GM18870 (cell line): Measurements from ENCODE around the gene SERTAD2.

Experiments
- ATAC-seq: cut with Tn5 transposase; IDR thresholded peaks from one replicate; pipeline ENCODE4 v1.9.1; 2021; ENCODE audit warnings: moderate library complexity; ENCODE audit not compliant: unreplicated experiment

SERTAD2 gene

DNA sequence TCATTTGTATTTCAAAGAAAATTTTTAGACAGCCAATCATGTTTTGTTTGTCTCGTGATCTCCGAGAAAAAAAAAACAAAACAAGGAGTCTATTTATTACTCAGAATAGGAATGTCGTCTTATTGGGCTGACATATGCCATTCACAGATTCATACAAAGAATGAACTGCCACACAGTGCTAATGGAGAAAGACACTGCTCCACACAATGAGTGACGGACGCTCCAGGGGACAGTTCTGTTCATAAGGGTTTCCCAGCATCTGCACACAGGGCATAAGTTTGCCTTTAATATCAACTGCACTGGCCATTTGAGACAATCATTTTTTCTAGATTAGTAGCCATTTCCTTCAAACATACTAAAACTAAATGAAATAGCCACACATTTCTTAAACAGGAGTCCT lies 3.4 kb downstream of the SERTAD2 start:
- no peak for ATAC-seq

DNA sequence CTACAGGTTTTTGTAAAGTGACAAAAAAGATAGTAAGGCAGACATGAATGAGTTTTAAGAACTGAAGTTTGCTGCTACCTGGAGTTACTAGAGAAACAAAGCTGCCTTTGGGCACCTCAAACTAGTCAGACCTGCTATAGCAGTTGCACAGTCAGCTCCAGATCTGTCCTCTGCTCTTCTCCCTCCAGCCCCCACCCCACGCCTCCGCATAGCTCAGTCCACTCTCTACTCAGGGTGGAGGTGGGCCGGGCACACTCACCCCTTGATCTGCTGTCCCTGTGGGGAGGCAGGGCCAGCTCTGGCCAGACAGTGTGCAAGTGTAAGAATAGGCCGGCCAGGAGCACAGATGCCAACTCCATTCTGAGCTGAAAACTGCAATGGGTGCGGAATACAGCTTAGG lies 4.1 kb downstream of the SERTAD2 start:
- ATAC-seq, result no peak

DNA sequence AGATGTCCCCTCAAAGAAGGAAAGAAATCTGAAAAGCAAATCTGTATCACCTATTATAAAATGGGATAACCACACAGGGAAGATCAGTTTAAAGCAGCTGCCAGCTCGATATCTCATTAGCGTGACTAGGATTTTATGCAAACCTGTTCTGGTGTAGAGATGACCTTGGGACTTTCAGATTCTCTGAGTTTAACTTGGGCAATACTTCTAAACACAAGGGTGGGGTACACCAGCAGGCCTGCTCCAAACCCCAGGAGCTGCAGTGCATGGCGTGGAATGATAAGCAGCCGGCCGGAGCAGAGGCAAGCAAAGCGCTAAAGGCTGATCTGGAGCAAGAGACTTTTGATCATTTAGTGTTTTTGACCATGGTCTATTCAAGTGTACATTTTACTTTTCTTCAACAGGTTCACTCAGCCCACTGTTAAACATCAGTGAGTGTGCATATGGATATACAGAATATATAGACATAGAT lies 4.7 kb downstream of the SERTAD2 start:
- no peak for ATAC-seq

DNA sequence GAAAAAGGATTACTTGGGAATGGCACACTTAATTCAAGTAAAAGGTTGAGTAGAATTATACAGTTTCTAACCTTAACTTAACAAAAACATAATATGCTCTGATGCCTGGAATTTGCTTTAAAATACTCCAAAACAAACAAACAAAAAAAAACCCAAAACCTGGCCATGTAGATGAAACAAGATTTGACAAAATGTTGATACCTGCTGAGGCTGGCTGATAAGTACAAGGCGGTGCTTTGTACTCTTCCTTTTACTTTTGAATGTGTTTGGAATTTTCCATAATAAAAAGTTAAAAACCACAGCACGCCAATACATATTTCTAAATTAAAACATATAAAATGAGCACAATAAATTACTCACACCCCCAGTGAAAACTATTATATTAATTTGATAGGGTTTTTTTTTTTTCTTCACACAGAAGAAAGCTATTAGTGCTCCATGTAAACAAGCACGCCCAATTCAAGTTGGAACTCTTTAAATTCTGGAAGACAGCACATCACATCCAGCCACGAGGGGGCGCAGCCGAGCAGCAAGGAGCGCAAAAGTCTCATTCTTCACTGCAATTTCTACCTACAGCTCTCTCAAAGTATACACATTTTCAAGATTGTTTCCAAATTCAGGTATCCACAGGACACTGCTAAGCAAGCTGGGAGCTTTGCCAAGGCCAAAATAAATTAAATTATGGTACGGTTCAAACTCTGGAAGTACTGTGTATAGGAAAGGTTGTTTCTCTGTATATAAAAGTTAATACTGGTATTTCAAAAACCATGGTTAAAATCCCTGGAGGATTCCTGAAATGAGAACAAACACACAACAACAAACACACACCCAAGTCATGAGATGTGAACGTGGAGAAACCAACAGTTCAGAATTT lies 7.5 kb downstream of the SERTAD2 start:
- no peak for ATAC-seq

DNA sequence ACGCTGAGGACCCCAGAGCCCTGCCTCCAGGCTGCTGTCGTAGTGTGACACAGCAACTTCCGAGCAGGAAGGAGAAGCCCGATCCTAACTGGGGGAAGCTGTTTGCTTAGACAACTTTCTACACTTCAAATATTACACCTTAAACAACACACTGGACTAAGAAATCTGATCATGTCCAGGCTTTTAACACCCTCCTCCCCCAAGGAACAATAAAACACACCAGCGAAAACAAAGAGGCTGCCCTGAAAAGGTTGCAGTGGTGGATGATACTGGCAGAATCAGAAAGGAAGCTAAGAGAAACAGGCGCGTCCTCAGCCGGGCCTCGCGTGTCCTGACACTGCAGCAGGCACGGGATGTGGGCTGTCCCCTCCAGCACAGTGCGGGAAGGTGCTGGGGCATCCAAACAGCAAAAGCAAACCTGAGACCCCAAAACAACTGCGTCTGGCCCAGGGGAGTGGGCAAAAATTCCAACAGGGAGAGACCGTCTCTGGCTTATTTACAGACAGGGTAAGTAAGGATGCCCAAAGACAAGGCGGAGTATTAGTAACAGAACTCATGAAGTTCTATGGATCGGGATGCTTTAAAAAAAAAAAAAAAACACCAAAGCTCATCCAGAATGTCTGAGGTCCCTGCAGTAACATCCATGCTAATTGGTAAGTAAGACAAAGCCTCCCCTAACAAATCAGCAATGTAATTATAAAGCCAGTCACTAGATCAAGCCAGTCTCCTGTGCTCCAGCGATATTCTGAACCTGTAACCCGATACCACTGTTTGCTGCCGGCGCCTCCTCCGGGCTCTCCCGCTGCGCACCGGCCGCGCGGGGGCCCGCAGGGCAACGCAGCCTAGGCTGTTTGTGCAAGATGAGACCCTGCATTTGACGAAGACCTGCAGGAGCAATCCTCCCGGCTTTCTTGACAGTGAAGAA lies 9.0 kb downstream of the SERTAD2 start:
- peak; percentile 41 for ATAC-seq

DNA sequence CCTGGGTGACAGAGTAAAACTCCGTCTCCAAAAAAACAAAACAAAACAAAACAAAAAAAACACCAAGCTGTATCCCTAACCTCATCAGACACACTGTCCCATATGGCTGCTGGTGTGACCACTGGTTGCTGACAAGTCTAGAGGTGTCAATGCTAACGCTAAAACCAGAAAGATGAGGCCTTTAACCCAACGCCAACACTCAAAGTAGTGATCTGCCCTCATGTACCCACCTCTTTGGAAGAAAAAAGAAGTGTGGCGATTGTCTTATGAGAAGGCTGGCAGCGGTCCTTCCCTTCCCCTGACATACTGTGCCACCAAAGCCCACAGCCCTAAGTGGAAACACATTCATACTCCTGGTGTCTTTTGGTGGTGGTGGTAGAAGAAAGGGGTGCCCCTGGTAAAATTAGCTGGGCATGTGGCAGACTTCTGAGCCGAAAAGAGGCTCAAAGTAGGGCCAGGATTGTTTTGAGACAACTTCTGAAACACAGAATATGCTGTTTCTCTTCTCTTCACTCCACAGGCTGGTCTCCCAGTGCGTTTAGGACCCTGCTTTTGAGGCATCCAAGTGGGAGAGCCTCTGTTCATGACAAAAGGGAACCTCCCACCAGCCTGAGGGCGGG lies 9.8 kb downstream of the SERTAD2 start:
- ATAC-seq, result no peak

DNA sequence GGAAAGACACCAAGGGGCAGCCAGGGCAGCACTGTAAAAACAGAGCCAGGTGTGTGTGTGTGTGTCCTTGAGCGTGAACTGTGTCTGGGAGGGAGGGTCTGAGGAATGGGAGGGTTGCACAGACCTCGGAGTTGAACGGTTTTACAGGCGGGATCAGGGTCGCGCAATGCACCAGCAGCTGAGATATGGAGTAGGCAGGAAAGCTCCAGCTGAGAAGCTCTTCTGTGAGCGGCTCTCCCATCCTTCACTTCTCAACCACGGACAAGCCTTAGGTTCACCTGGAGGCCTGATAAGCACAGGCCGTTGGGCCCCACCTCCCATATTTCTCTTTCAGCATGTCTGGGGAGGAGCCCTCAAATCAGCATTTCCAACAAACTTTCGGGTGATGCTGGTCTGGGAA lies 12.1 kb downstream of the SERTAD2 start:
- ATAC-seq, result no peak

DNA sequence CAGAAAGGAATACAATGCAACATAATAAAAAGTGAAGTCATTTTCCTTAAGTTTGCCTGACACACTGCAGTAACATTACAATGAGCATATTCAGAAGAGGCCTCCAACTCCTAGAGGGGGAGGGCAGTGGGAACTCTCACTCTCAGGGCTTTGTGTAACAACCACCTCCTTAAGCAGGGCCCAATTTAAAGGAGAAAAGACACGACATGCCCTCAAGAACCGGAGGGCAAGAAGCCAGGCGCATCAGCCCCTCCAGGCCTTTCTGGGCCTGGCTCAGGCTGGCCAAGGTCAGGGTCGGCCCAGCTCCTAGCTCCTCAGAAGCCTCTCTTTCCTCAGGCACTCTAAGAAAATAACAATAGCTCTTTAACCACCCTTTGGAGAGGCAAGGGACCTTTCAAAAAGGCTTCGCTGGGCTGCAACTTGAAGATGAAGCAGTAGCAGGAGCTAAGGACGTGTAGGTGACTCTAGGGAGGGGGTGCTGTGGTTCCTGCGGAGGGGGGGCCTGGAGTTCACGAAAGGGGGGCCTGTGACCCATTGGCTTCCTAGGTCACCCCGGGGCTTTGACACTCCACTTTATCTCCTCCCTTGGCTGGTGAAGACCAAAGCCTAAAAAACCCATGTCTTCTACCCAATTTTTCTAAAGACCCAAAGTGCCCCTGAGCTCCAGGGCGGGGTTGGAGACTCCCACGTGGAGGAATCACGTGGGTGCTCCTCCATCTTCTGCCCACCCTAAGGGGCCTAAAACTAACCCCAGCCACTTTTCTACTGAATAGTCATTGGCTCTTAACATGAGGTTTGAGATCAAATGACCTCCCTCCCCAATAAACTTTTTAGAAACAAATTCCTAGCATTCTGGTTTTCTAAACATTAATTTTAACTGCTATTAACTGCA lies 13.3 kb downstream of the SERTAD2 start:
- ATAC-seq, result no peak

DNA sequence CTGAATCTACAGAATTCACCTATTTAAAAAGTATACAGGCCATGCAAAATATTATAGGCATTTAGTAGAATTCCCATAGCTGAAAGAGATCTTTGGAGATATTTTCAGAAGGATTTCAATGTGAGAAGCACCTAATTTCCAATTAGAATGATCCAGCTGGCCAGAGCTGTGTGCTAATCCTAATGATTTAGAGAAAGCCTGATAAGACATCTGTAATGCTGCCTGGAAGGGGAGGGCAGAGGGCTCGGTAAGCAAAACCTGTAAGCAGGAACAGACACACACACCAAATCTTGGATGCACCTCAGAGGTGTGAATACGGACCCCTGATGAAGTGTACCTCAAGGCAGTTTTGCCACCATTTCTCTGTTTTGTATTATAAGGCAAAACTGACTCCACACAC lies 14.0 kb downstream of the SERTAD2 start:
- no peak for ATAC-seq

DNA sequence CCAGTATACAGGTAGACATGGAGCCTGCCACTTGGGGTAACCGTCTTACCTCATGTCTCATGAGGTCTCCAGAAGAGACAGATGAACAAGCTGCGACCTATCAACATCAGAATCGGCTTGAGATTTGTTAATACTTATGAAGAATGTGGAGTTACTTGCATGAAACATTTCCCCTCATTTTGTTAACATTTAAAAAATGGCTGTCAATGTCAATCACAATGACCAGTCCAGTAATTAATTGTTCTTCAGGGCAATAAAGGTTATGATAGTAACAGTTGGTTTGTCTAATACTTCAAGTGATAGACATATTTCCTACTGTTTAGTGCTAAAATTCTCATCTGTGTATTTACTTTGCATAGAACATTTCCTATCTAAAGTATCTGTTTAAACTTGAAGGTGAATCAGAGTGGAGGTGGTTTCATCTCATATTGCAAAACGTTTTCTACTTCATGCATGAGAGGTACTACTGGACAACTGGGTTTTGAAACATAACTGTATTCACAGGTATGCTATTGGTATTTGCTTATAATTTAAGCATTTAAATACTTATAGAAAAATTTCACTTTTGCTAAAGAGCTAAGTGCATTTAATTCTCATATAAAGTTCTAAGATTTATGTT lies 15.1 kb downstream of the SERTAD2 start:
- no peak for ATAC-seq

DNA sequence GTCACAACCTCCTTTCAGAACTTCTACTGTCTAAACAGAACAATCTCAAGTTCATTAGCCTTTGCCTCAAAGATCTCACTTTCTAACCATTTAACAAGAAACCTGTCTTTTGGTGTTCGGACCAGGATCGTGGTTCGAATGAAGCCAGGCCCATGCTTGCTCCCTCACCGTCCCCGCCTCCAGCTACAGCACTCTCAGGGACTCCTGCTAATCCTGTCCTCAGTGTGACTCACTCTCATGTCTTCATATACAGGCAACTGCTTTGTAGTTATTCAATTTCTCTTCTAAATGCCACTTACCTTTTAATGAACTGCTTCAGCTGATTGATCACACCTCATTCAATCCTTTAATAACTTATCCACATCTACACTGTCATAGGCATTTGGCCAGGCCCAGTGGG lies 15.8 kb downstream of the SERTAD2 start:
- no peak for ATAC-seq

DNA sequence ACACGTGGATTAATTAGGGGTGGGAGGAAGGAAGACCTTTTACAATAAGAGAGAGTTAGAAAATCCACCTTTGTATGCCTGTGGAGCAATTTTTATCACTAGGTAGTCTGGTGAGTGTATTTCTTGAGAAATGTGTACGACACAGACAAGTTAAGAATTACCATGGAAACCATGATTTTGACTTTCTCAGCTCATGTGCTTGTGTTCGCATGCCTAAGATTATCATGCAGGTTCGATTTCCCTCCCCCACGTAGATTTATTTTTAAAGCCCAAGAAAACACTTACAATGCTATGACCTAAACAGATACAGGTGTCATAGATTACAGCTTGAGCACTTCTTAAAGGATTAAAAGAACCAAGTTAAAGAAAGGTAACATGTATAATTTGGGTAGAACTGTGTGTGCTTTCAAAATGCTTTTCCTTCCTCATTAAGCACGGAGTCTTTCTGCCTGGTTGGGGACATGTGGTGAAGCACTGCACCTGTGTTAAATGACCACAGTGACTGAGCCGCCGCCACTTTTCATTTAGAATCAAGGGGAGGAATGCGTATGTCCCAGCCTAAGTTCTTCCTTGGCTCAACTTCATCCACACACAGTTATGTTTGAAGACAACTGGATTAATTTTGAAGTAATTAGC lies 16.6 kb downstream of the SERTAD2 start:
- ATAC-seq, result peak; percentile 41

DNA sequence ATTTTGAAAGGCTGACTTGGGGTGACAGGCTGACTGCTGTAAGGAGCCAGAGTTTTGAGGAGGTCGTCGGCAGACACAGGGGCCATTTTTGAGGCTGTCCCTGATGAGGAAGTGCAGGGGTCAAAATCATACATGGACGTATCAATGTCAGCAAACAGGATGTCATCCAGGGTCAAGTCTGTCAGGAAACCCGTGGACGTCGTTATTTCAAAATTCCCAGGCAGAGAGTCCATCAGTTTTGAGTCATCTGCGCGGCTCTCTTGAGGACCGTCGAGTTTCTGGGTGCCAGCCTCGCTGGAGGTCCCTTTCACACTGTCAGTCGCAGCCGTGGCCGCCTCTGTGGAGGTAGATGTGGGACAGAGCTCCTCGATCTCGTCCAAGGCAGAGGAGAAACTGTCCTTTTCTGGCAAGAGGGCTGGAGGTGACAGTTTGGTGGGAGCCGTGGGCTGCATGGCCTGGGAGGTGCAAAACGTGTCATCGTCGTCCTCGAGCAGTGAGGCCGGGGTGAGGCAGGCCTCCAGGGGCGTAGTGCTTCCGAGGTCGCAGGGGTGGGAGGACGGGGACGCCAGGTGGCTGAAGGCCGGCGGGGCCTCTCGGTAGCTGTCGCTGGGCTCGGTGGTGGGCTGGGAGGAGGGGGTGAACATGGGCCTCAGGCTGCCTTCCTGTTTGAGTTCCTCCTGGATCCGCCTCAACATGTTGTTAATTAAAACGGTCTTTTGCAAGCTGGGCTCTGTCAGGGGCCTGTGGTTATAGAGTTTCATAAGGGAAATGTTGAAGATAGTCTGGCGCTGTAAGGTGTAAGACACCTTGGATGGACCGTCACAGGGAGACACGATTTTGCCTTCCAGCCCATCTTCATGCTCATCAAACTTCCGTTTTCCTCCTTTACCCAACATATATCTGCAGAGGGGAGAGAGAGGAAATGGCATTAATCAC lies 17.5 kb downstream of the SERTAD2 start:
- ATAC-seq, result peak; percentile 76

DNA sequence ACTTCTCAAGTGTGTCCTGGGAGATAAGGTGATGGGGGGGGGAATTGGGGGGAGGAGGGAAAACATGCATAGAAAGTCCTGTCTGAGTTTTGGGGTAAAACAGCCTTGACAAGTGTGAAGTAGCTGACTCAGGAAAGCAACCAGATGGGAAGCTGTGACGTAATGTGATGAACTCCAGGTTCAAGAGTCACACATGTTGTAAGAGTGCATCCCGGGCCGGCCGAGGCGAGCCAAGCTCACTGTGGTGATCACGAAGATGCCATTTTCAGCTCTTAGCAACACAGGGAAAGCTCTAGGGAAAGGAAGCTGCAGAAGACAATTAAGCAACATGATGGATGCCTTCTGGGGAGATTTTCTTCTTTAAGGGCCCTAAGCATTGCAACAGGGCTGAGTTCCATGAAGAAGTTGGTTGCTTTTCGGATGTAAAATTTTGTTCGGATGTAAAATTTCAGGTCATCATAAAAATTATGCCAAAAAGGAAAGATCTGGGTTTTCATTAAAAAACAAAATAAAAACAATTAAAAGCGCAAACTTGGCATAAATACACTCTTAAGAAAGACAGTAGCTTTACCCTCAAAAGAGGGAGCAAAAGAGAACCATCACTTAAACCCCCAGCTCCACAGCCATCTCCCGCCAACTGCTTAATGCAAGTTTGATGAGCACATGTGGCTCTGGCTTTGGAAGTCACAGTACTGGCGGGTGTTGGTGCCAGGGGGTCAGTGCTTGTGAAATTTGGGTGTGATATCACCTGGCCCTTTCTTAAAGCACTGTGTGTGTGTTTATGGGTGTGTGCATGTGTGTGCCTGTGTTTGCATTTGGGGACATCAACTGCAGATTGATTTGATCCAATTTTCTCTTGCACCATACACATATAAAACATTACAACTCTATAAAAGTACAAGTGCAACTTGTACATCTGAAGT lies 19.1 kb downstream of the SERTAD2 start:
- no peak for ATAC-seq

DNA sequence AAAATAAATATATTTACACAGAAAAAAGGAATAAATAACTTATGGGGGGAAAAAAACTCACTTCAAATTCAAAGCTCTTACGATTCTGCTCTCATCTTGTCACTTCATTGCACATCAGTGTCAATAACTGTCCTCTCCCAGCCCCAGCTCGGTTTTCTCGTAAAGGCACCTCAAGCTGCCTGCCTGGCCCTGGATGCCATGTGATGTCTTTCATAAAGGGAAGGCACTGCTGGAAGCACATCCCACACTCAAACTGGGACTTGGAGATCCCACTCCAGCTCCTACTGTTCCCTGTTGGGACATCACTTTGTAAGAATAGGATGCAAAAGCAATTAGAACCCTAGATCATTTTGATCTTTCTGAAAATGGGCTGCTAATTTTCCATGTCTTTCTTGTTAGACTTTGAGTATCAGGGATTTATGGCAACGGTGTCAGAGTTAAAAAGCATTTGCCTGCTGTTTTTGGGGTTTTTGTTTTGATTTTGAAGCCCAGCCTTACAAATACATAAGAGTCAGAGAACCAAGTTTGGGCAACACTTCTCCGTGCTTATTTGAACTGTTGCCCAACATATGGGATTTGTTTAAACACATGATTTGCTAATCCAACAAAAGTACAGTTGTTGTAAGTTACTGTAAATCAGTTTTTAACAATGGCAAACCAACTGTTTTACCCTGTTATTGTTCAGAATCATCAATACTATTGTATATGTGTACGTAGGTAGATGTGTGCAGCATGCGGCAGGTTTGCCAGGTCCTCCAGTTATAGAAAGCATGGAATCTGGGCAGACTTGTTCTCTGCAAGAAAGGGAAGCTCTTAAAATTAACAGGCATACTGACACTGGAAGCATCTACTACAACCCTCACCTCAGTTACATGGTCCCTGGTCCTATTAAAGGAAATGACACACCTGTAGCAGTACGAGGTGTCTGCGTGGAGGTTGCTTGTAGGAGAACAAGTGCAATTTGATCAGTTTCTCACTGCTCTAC lies 20.6 kb downstream of the SERTAD2 start:
- no peak for ATAC-seq

DNA sequence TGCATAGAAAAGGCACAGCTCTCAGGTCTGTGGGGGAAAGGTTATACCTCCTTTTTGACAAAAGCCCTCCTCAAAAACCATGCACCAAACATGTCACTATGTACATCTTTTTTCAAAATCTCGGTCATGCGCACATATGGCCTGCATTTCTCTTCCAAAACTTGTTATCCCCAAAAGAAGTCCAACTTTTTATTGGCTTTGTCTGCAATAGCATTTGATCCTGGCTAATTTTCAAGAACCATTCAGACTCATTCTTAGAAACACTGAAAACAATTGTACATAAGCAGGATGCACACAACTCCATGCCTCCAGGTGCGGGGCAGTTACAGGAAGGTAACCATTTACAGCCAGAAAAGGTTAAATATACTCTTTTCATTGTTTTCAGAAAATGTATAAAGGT lies 21.9 kb downstream of the SERTAD2 start:
- no peak for ATAC-seq
